IPS-20b (cell line): ENCODE results near the gene DCTN5.

ENCODE experiments used
- H3K27ac ChIP-seq: one replicate; pipeline ENCODE4 v1.5.1; 2013; ENCODE audit warnings: low read length
- H3K27me3 ChIP-seq: 2 replicates; pipeline ENCODE4 v1.6.1; 2013; ENCODE audit warnings: mild to moderate bottlenecking, low read length, inconsistent platforms; ENCODE audit not compliant: insufficient read depth
- H3K36me3 ChIP-seq: 2 replicates; pipeline ENCODE4 v1.6.1; 2013; ENCODE audit warnings: low read depth, mild to moderate bottlenecking, inconsistent platforms, low read length, moderate library complexity; ENCODE audit not compliant: insufficient read depth
- H3K4me1 ChIP-seq: 2 replicates; pipeline ENCODE4 v1.6.1; 2013; ENCODE audit warnings: mild to moderate bottlenecking, control low read depth, inconsistent platforms, low read length, moderate library complexity; ENCODE audit not compliant: insufficient read depth
- H3K4me3 ChIP-seq: 2 replicates; pipeline ENCODE4 v1.5.1; 2013; ENCODE audit warnings: mild to moderate bottlenecking, low read length, inconsistent platforms
- H3K9ac ChIP-seq: 2 replicates; pipeline ENCODE4 v1.6.1; 2013; ENCODE audit warnings: low read depth, mild to moderate bottlenecking, inconsistent platforms, low read length, moderate library complexity
- H3K9me3 ChIP-seq: 2 replicates; pipeline ENCODE4 v1.6.1; 2013; ENCODE audit warnings: mild to moderate bottlenecking, low read depth, low read length, inconsistent platforms; ENCODE audit not compliant: insufficient read depth

Gene DCTN5

DNA sequence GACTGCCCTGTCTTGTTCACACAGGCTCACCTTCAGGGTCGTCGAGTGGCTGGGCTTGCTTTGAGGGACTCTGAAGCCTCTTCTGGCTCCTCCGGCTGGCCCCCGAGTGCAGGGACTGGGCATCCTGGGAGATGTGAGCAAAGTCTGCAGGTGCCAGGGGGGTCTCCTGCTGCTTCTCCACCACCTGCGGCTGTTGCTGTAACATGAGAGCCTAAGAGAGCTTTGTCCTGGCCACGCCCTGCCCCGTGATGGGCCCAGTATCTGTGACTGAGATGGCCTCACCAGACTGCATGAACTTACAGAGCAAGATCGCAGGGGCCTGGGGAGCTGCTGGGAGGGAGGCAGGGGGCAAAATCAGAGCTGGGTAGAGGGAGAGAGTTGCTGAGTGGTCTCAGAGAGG, 59.2 kb downstream of the DCTN5 start:
- Histone ChIP-seq H3K27me3 (no peaks in the 10 kb centered on the region), H3K4me1 (peaks cover 3% of the 10 kb centered on the region; the same call in 1 of the 2 replicates), H3K4me3 (peak overlapping the region; percentile 13; the same call in 1 of the 2 replicates), H3K27ac (no peak overlapping the region), H3K36me3 (no peaks in the 10 kb centered on the region), H3K9me3 (0 out of 2 replicates have a peak, but pooled peaks cover 3% of the 10 kb centered on the region), H3K9ac (peak overlapping the region; percentile 30; the same call in 1 of the 2 replicates)

DNA sequence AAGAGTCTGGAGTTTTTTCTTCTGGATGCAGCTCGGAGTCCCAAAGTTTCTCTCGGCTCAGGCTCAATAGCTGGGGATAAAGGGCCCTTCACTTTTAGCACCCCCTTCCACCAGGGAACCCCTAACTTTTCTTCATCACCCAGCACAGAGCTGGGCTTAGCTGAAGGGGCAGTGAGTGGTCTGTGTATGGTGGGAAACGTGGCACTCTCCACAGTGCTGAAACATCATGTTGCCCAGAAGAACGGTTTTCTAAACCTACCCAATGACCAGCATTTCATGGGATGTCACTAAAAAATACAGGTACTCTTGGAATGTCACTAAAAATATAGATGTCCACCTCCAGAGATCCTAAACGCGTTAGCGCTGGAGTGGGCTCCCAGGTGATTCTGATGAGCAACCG, 59.8 kb downstream of the DCTN5 start:
- peak overlapping the region; percentile 13; the same call in 1 of the 2 replicates for H3K4me3 ChIP-seq
- H3K36me3 ChIP-seq, result no peaks in the 10 kb centered on the region
- peak overlapping the region; percentile 30; the same call in 1 of the 2 replicates for H3K9ac ChIP-seq
- H3K4me1 ChIP-seq, result peaks cover 3% of the 10 kb centered on the region; the same call in 1 of the 2 replicates
- H3K27ac ChIP-seq, result no peak overlapping the region
- H3K27me3 ChIP-seq, result no peaks in the 10 kb centered on the region
- 0 out of 2 replicates have a peak, but pooled peaks cover 3% of the 10 kb centered on the region for H3K9me3 ChIP-seq

- H3K27me3 ChIP-seq, result no peaks in the 10 kb centered on the region
- no peak overlapping the region for H3K27ac ChIP-seq
- no peak overlapping the region for H3K4me3 ChIP-seq
- H3K4me1 ChIP-seq, result peaks cover 3% of the 10 kb centered on the region; the same call in 1 of the 2 replicates
- H3K9ac ChIP-seq, result no peak overlapping the region
- H3K36me3 ChIP-seq, result no peaks in the 10 kb centered on the region
- H3K9me3 ChIP-seq, result 0 out of 2 replicates have a peak, but pooled peaks cover 3% of the 10 kb centered on the region
Observed at GRCh38 chr16:23702951-23703350, 61.7 kb downstream of the DCTN5 start.

GRCh38 chr16:23704772-23705516, 63.7 kb downstream of the DCTN5 start:
- Histone ChIP-seq H3K4me3 (no peak overlapping the region), H3K9ac (no peak overlapping the region)

DNA sequence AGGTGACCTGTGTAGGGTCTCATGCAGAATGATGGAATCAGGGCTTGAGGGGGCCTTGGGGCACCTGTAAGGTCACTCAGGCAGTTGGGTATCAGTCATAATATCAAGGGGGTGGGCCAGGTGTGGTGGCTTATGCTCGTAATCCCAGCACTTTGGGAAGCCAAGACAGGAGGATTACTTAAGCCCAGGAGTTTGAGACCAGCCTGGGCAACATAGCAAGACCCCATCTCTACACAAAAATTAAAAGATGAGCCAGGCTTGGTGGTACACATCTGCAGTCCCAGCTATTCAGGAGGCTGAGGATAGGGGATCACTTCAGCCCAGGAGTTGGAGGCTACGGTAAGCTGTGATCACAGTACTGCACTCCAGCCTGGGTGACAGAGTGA, 64.2 kb downstream of the DCTN5 start:
- H3K4me3 ChIP-seq, result no peak overlapping the region
- no peaks in the 10 kb centered on the region for H3K36me3 ChIP-seq
- no peaks in the 10 kb centered on the region for H3K27me3 ChIP-seq
- H3K9me3 ChIP-seq, result peaks cover 12% of the 10 kb centered on the region
- peaks cover 3% of the 10 kb centered on the region; the same call in 1 of the 2 replicates for H3K4me1 ChIP-seq
- no peak overlapping the region for H3K9ac ChIP-seq
- no peak overlapping the region for H3K27ac ChIP-seq

More at GRCh38 chr16:23704772-23705516, 63.7 kb downstream of the DCTN5 start:
- H3K4me1 ChIP-seq, result peaks cover 3% of the 10 kb centered on the region; the same call in 1 of the 2 replicates
- no peaks in the 10 kb centered on the region for H3K27me3 ChIP-seq
- H3K27ac ChIP-seq, result no peak overlapping the region
- H3K9me3 ChIP-seq, result peaks cover 12% of the 10 kb centered on the region
- no peaks in the 10 kb centered on the region for H3K36me3 ChIP-seq

GRCh38 chr16:23706439-23706838, 65.2 kb downstream of the DCTN5 start:
- H3K9ac ChIP-seq, result no peak overlapping the region
- H3K4me3 ChIP-seq, result no peak overlapping the region
- H3K27me3 ChIP-seq, result peaks cover 6% of the 10 kb centered on the region; the same call in 1 of the 2 replicates
- H3K36me3 ChIP-seq, result no peaks in the 10 kb centered on the region
- H3K4me1 ChIP-seq, result no peaks in the 10 kb centered on the region
- H3K9me3 ChIP-seq, result peaks cover 12% of the 10 kb centered on the region
- H3K27ac ChIP-seq, result no peak overlapping the region

DNA sequence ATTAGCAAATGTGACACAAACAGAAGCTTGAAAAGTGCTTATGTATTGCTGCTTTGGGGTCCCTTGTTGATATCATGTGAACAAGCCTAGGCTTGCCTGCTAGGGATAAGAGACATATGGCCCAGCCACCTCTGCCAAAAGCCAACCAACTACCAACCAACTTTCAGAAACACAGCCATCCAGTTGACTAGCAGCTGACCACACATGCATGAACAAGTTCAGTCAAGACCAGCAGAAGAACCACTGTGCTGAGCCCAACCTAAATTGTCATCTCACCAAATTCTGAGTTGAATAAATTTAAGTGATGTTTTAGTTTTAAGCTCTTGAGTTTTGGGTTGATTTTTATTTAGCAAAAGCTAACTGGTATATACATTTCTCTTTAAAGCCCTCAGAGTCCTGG, 68.3 kb downstream of the DCTN5 start:
- no peak overlapping the region for H3K27ac ChIP-seq
- H3K36me3 ChIP-seq, result no peaks in the 10 kb centered on the region
- no peaks in the 10 kb centered on the region for H3K4me1 ChIP-seq
- H3K9me3 ChIP-seq, result peaks cover 9% of the 10 kb centered on the region
- H3K4me3 ChIP-seq, result no peak overlapping the region
- no peak overlapping the region for H3K9ac ChIP-seq
- H3K27me3 ChIP-seq, result peaks cover 35% of the 10 kb centered on the region

- Histone ChIP-seq H3K4me1 (no peaks in the 10 kb centered on the region), H3K36me3 (no peaks in the 10 kb centered on the region), H3K27ac (no peak overlapping the region), H3K4me3 (no peak overlapping the region), H3K27me3 (peaks cover 39% of the 10 kb centered on the region), H3K9me3 (peaks cover 9% of the 10 kb centered on the region), H3K9ac (no peak overlapping the region)
Observed at GRCh38 chr16:23710008-23710407, 68.7 kb downstream of the DCTN5 start.

DNA sequence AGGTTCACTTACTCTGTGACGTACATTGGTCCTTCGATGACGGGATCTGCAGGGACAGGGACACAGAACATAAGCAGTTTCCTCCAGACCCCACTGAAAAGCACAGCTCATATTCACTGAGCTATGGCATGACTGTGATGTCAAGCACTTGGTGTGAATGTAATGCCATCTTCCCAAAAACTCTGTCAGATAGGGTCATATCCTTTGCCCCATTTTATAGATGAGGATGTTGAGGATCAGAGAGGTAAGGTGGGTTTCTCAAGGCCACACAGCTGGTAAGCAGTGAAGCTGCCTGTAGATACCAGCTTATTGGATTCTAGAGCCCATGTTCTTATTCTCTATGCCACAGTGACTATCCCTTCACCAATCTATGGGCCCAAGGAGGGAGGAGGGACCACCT, 69.2 kb downstream of the DCTN5 start:
- no peak overlapping the region for H3K4me3 ChIP-seq

DNA sequence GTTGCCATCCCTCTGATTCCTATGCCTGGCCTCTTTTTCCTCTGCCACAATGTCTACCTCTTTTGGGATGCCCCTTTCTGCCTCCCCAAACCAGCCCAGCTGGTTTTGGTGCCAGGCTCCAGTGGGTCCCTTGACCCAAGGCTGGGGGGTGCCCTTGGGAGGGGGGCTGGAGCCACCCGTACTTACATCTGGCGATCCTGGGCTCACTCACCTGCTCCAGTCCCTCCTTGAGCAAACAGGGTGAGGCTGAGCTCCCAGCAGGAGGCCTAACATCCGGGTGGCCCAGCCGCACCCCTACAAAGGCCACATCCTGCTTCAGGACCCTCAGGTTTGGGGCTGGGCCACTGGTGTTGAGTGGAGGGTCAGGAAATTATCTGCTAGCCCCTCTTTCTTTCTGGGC, 70.5 kb downstream of the DCTN5 start:
- Histone ChIP-seq H3K4me1 (no peaks in the 10 kb centered on the region), H3K27me3 (peaks cover 39% of the 10 kb centered on the region), H3K27ac (no peak overlapping the region), H3K9me3 (peaks cover 9% of the 10 kb centered on the region), H3K4me3 (no peak overlapping the region), H3K9ac (no peak overlapping the region), H3K36me3 (no peaks in the 10 kb centered on the region)

More for the DNA sequence above, 69.2 kb downstream of the DCTN5 start:
- H3K27me3 ChIP-seq, result peaks cover 39% of the 10 kb centered on the region
- no peaks in the 10 kb centered on the region for H3K4me1 ChIP-seq
- H3K36me3 ChIP-seq, result no peaks in the 10 kb centered on the region
- H3K9ac ChIP-seq, result no peak overlapping the region
- H3K9me3 ChIP-seq, result peaks cover 9% of the 10 kb centered on the region
- no peak overlapping the region for H3K27ac ChIP-seq

DNA sequence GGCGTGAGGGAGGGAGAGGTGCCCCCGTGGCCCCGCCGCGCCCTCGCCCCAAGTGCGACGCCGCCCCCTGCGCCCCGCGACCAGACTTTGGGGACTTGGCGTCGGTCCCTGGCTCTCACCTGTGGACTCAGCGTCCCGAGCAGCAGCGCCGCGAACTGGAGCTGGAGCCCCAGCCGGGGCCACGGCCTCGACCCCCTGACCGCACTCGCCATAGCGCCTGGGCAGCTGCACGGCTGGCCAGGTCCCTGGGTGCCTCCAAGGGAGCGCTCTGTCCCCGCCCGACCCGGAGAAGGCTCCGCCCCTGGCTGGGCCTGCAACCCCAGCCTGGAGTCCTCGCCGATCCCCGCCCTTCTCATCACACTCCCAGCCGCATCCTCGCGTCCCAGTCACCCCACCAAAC, 71.7 kb downstream of the DCTN5 start, which contains the start of gene ERN2:
TSS of gene ERN2 (minus strand) at position 247 of the 400 bp plus-strand sequence. CDS start at position 212, 35 bp downstream.
- no peak within 1 kb of the TSS for H3K27ac ChIP-seq
- H3K36me3 ChIP-seq, result no peaks in the 10 kb centered on the region
- peaks cover 9% of the 10 kb centered on the region for H3K9me3 ChIP-seq
- H3K9ac ChIP-seq, result no peak within 1 kb of the TSS
- no peaks in the 10 kb centered on the region for H3K4me1 ChIP-seq
- peak within 1 kb of the TSS; percentile 61; the same call in 1 of the 2 replicates for H3K4me3 ChIP-seq
- peaks cover 39% of the 10 kb centered on the region for H3K27me3 ChIP-seq

DNA sequence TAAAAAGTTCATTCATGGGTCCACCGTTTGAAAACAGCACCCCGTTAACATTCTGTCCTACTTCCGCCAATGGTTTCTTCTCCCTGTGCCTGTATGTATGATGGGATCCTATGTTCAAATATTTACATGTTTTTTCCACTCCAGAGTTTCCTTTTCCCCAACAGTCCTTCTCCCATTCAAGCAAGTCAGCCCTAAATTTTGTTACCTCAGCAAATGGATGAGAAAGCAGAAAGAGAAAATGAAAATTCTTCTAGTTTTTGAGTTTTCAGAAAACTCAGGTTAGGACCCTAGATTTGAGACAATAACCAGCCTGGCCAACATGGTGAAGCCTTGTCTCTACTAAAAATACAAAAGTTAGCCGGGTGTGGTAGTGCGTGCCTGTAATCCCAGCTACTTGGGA, 75.2 kb downstream of the DCTN5 start:
- no peak overlapping the region for H3K4me3 ChIP-seq
- no peaks in the 10 kb centered on the region for H3K9me3 ChIP-seq

More for the DNA sequence above, 75.2 kb downstream of the DCTN5 start:
- H3K27me3 ChIP-seq, result peaks cover 33% of the 10 kb centered on the region
- H3K36me3 ChIP-seq, result no peaks in the 10 kb centered on the region
- H3K4me1 ChIP-seq, result no peaks in the 10 kb centered on the region
- H3K27ac ChIP-seq, result no peak overlapping the region
- H3K9ac ChIP-seq, result no peak overlapping the region
